Stimulated activated CD4-positive, alpha-beta T cell treated with anti-CD3 and anti-CD28 coated beads, TNF-alpha, amount 100 ng/mL, for 4 hours (primary cell): ENCODE results near the gene INPP5A.

Experiments used
- DNase-seq, 3 experiments: peaks; one replicate each; pipeline ENCODE4 v3.0.0-alpha.2; 2020; ENCODE audit warnings: low read depth in 3 of 3

Gene INPP5A

DNA sequence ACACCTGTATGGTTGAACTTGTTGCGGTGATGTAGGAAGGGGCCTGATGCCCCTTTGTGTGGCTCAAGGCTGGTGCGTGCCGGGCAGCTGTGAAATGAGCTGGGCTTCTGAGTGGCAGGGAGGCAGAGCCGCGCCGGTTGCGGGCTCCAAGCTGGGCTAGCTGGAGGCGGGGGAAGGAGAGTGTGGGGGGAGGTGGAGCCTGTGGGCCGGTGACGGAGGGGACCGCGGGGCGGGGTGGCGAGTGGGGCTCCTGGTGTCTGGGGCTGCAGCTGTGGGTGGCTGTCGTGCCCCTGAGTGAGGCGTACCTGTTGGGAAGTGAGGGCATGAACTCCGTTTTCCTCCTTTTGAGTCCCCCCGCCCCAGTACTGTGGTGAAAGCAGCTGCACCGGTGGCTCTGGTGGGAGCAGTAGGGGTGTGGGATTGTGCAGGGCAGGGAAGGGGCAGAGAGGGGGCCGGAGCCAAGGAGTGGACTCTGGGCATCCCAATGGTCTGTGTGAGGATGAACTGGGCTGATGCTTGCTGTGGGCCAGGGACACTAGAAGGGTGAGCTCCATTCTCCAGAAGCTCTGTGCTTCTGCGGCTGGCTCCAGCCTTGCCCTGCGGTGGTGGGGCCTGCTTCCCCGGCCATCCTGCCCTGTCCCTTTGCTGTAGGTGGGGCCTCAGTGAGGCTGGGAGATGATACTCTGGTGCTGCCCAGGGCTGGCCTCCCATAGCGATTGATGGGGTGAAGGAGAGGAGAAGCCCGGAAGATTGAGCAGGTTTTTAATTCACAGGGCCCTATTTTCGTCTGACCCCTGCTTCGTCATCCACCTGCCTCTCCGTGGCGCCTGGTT is 41.7 kb downstream of the INPP5A start:
- DNase-seq, result no peak

DNA sequence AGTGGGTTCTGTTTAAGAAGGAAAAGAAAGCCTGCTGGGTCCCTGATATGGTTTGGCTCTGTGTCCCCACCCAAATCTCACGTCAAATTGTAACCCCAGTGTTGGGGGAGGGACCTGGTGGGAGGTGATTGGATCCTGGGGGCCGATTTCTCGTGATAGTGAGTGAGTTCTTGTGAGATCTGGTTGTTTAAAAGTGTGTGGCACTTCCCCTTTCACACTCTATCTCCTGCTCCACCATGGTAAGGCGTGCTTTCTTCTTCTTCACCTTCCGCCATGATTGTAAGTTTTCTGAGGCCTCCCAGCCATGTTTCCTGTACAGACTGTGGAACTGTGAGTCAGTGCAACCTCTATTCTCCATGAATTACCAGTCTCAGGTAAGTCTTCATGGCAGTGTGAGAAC is 42.6 kb downstream of the INPP5A start:
- DNase-seq, result no peak

DNA sequence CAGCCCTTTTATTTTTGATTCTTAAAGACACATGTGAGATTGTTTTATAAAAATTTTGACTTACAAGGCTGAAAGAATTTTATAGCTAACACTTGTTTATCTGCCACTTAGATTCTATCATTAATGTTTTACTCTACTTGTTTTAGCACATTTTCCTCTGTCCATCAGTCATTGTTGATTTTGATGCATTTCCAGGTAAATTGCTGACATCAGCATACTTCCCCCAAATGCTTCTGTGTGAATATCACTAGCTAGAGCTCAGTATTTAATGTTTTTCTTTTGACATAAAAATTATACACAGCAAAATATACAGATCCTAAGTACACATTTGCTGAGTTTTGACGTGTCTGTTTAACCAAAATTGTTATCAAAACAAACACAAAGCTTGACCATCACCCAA is 43.0 kb downstream of the INPP5A start:
- no peak for DNase-seq

DNA sequence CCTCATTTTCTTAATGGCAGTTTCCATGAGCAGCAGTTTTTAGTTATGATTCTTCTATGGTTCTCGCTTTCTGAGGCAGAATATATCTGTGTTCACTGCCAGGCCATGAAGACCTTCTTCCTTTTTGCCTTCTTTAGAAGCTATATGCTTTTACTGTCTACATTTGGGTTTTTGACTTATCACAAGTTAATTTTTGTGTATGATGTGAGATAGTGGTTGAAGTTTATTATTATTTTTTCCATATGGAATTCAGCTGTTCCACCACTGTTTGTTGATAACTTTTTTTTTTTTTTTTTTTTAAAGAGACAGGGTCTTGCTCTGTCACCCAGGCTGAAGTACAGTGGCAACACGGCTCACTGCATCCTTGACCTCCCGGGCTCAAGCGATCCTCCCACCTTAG is 44.5 kb downstream of the INPP5A start:
- DNase-seq, result no peak

DNA sequence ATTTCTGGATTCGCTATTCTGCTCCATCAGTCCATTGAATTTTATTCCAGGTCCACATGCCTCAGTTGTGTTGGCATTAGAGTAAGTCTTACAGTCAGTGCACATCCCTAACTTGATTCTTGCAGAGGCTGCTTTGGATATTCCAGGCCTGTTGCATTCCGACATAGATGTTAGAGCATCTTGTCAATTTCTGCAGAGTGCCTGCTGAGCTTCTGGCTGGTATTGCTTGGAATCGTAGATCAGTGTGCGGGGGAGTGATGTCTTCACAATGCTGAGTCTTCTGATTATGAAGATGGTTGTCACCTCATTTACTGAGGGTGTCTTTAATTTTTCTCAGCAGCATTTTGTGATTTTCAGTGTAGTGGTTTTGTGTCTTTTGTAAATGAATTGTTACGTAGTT is 45.2 kb downstream of the INPP5A start:
- DNase-seq, result no peak

DNA sequence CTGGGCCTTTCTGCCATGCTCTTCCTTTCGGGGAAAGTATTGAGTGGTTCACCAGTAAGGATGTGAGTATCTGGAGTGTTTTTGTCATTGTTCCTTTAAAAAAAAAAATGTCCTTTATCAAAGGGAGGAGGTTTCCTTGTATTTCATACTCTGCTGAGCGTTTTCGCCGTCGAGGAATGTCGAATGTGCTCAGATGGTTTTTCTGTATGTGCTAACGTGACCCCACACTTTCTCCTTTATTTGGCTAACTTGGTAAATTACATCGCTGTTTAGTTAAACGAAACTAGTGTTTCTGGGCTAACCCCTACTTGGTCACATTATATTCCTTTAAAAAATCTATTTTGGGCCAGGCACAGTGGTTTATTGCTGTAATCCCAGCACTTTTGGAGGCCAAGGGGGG is 45.9 kb downstream of the INPP5A start:
- no peak for DNase-seq

DNA sequence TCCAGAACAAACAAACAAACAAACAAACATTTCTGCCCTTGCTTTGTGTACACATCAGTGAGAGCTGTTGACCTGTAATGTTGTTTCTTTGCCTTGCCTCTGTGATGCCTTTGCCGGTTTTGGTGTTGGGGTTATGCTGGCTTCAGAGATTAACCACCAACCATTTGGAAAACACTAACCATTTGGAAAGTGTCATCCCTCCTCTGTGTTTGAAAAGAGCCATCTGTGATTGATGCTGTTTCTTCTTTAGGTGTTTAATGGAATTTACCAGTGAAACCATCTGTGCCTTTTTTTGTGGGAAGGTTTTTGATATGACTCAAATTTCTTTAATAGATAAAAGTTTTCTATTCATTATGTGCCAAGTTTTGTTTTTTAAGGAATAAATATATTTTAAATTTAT is 46.5 kb downstream of the INPP5A start:
- no peak for DNase-seq

DNA sequence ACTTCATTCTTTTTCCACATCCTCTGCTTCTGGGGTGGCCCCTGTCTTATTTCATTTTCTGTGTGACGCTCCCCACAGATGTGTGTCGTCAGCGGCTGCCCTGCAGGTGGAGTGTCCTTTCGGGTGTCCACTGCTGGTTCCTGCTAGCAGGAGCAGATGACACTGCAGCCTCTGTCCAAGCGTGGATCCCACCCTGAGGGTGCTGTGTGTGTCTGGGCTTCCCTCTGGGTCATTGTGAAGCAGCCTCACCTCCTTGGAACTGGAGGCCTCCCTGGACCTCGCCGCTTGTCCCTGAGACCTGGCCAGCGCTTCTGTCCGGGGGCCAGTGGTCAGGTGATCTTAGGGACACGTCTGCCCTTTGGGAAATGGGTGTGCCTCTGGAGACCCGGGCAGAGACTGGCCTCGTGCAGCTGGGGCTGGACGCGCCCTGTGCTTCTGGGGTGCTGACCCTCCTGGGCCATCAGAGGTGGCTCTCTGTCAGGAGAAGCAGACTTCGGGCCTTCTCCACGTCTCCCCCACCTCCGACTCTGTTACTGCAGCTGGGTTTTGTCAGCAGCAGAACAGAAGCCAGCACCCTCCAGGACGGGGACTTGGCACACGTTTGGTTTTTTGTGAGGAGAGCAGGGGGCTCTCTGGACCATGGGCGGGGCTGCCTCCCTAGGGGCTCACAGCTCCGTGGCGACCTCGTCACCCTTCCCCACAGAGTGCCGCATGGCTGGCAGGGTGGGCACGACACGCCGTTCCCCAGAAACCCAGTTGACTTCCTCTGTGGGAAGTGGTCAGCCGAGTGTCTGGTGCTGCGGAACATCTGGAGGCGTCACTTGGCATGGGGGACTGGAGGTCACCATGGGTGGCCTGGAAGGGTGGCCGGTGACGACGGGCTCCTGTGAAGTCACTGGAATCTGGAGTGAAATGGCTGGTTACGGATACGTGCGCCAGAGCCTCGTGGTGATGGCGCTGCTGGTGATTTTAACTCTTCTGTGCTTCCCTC is 48.4 kb downstream of the INPP5A start:
- no peak for DNase-seq

DNA sequence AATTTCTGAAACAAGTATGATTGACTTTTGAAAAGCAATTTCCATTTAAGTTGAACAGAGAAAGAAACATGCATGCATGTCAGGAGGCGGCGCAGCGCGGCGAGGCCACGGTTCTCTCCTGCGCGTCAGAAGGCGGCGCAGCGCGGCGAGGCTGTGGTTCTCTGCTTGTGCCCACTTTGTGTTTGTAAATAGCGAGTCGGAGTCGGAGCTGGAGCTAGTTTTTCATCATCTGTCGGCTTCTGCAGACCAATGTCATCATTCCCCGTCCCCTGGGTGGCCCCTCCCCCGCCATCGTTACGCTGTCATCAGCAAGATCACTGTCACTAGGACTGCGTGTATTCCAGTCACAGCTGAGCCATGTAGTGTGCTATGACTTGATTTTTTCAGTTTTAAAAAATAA is 49.2 kb downstream of the INPP5A start:
- no peak for DNase-seq

DNA sequence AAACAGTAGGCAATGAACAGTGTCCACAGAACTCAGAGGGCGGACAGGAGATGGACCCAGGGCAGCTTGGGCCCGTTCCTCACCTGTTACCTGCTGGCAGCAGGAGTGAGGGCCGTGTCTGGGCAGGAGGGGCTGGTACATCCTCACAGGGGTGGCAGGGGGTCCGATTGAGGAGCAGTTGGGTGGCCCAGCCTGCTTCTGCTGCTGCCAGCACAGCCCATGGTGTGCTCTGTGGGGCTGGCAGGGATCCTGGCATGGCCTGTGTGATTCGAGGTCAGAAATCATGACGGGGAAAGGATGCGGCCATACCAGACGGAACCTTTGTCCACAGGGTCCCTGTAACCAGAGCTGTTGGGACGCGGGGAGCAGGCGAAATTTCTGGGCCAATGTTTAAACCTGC is 49.6 kb downstream of the INPP5A start:
- DNase-seq, result no peak

DNA sequence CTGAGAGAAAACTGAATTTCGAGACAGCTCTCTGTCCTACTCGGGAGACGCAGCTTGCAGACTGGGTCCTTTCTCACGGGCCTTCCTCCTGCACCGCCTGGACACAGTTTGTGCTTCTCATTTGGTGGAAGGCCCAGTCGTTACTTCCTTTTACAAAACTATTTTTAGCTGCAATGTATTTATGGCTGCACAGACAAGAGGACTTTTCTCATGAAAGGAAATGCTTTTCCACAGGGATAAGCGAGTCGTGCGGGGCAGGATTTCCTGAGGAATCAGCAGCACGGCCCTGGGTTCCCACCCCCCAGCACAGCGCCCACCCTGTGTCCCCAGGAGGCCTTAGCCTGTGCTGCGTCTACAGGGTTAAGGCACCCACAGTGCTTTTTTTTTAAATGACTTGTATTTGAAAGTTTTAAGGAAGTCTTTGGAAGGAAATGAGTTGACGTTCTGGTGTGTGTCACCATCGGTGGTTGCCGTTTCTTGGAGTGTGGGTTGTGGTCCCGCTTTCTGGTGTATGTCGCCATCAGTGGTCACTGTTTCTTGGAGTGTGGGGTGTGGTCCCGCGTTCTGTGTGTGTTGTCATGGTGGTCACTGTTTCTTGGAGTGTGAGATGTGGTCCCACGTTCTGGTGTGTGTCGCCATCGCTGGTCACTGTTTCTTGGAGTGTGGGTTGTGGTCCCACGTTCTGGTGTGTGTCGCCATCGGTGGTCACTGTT is 50.9 kb downstream of the INPP5A start:
- no peak for DNase-seq

DNA sequence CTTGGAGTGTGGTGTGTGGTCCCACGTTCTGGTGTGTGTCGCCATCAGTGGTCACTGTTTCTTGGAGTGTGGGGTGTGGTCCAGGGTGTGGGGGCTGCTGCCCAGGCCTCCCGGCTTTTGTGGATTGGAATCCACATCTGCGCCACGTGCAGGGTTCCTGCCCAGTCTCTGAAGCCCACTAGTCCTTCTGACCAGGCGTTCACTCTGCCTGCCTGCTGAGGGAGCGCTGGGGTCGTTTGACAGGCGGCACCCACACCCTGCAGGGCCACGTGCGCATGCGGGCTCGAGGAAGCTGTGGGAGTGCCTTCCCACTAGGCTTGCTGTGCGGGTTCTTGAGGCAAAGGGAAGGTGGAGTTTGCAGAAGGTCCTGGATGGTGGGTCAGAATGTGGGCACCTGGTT is 51.4 kb downstream of the INPP5A start:
- no peak for DNase-seq

DNA sequence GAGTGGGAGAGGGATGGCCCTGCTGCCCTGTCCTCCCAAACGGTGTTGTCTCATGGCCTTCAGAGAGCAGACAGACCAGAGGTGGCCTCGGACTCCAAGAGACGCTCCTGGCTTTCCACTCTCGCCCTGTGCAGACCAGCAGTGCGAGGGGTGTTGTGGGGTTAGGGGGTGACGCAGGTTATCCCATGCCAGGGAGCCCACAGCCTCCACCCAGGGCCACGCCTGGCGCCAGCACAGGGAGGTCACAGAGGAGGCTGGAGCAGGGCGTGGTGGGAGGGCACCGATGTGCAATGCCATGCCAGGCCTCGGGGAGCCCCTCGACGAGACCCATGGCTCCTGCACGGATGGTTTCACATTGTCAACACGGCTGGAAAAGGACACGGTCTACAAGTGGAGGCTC is 52.1 kb downstream of the INPP5A start:
- no peak for DNase-seq

DNA sequence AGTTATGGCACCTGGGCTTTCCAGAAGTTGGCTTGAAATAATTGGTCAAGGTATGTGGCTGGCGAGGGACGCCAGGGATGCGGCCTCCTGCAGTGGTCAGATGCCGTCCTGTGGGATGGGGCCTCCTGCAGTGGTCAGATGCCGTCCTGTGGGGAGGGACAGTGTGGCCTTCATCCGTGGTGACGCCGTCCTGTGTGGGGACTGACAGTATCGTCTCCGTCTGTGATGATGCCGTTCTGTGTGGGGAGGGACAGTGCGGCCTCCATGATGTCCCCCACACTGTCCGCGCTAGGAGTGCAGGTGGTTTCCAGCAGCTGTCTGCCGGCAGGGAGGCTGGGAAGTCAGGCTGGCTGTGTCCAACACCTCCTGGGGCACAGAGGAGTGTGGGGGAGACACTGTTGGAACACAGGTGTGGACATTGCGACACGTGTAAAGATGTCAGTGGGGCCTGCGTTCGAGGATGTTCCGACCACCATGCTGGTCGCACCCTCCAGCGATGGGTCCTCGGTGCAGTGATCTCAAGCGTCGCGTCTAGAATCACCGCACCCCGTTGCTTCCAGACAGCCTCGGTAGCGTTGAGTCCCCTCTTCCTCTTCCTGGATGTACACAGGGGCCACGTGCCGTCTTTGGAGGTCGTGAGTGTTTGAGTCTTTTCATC is 52.6 kb downstream of the INPP5A start:
- no peak for DNase-seq

DNA sequence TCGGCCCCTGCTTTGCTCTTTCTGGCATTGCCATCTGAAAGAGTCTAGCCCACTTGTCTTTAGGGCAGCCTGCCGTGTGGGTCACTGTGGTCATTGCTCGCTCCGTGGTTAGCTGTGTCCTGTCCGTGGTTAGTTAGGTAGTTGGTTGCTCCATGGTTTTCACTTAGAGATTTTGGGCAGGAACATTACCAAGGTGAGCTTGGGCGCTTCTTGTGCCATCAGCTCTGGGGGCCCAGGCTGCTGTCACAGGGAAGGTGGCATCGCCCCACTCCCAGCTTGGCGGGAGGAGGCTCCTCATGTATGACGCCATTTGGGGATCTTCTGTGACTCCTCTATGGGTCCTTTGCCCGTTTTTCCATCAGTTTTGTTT is 53.1 kb downstream of the INPP5A start:
- no peak for DNase-seq

DNA sequence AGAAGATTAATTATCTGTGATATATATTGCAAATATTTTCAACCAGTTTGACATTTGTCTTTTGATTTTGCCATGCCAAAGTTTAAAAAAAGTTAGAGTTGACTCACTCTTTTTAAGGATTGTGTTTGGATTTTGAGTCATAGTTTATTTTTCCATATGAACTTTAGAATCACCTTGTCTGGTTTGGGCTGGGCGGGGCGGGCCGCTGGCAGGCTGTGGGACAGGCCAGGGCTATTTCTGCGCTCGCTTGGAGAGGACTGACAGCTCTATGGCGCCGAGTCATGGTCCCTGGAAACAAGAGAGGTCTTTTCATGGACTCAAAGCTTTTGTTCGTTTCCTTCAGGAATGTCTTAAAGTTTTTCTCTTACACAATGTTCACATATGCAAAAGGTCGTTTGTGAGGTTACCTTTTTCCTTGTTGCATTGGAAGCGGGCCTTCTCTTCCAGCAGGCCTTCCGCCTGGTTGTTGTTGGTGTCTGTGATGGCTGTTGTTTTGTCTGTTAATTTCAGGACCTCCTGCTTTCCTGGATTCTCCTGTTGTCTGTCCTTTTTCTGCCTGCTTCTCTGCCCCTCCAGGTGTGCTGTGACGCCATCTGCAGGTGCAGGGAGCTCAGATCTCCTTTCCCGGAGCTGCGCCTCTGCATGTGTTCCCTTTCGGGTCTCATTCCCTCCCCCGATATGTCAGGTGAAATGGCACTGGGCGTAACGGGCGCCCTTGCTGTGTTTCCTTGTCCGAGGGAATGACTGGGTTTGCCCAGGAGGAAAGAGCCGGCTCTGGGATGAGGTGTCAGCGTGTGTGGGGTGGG is 53.8 kb downstream of the INPP5A start:
- DNase-seq, result no peak

DNA sequence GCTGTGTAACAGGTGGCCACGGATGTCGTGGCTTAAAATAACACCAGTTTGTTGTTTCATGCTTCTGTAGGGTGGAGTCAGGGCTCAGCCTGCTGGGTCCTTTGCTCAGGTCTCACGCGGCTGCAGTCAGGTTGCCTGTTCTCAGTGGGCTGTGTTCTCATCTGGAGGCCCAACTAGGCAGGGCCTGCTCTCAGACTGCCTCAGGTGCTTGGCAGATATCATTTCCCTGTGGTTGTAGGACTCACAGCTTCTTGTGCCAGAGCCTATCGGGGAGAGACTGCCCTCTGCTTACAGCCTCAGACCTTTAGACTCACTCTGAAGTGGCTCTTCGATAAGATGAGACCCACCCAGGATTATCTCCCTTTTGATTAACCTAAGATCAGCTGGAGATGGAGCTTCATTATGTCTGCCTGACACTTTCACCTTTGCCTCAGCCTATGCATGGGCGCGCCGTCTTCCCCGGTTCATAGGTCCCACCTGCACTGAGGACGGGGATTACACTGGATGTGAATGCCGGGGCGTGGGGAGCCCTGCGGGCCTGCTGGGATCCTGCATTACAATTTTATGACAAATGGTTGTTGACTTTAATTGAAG is 55.3 kb downstream of the INPP5A start:
- no peak for DNase-seq

DNA sequence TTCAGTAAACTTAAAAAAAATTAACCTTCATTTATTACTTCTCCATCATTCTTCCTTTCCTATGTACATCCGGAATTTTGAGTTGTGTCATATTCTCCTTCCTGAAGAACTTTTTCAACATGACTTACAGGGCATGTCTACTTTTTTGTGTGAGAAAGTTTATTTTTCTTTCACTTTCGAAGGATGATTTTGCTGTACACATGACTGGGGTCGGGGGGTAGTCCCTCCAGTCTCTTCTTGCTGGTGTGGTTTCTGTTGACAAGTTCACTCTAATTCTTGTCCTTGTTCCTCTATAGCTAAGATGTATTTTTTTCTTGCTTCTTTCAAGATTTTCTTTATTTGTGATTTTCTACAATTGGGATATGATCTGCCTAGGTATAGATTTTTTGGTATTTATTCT is 55.8 kb downstream of the INPP5A start:
- DNase-seq, result no peak

DNA sequence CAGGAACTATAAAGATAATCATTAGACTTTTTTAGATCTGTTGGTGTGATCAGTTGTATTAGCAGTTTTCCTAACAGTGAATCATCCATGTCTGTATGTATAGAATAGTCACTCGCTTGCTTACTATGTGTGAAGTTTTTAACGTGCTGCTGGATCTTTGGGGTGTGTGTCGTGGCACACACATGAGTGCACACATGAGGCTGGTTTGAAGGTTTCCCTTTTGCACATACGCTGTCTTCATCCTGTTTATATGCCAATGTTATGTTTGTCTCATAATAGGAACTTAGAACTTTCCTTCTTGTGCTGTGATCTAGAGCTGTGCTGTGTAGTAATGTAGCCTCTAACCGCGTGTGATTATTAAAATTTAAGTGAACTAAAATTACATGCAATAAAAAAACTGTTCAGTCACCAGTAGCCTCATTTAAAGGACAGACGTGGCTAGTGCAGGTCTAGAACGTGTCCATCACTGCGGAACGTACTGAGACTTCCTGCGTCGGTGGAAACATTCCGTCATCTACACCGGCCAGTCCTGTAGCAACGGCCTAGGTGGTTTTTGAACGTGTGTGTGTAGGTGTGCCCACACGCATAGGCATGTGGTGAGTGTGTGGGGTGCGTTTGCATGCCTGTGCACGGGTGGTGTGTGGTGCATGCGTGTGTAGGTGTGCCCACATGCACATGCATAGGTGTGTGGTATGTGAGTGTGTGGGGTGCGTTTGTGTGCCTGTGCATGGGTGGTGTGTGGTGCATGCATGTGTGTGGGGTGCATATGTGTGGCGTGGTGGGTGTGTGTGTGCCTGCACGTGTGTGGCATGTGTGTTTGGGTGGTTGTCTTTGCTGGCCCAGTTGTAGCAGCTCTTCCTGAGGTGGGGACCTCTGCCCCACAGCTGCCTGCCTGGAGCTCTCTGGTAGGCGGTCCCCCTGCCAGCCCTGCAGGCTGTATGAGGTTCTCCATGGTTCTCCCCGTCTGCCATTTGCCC is 56.6 kb downstream of the INPP5A start:
- DNase-seq, result no peak
